Right lobe of liver (tissue), 6 donors: ENCODE data around the gene POLR2L. TPM values are rescaled to one million over a fixed set of nuclear protein-coding genes. Genes with fewer than 3 reads are reported as not detected.

Experiments used
- ATAC-seq, 4 donors: fragments of 200-7000 bp; cut with Tn5 transposase; one replicate each; pipeline ENCODE4 v1.9.1; 2020; ENCODE audit warnings: mild to moderate bottlenecking in 4 of 4, moderate library complexity in 4 of 4
- DNase-seq, 3 donors: peaks; one replicate each; pipeline ENCODE4 v3.0.0-alpha.2; 2020
- H3K27ac ChIP-seq, 3 donors: fragments of 200-600 bp; one replicate each; pipeline ENCODE4 v1.8.0; 2022
- H3K27me3 ChIP-seq, 2 donors: fragments of 200-600 bp; one replicate each; pipeline ENCODE4 v1.8.0; 2022
- H3K36me3 ChIP-seq, 4 donors: fragments of 200-600 bp; sonication (generic) in 1 of 4; one replicate each; pipeline versions ENCODE4 v1.5.1 to v1.8.0; 2017 to 2022; ENCODE audit warnings: control low read depth in 1 of 4
- H3K4me1 ChIP-seq, 4 donors: fragments of 200-600 bp; sonication (generic) in 1 of 4; one replicate each; pipeline versions ENCODE4 v1.5.1 to v1.8.0; 2017 to 2022; ENCODE audit warnings: control low read depth in 1 of 4
- H3K4me3 ChIP-seq, 3 donors: fragments of 200-600 bp; one replicate each; pipeline ENCODE4 v1.8.0; 2022
- H3K9me3 ChIP-seq, 4 donors: fragments of 200-600 bp; sonication (generic) in 1 of 4; one replicate each; pipeline versions ENCODE4 v1.5.1 to v1.8.0; 2017 to 2022; ENCODE audit warnings: control low read depth in 1 of 4
- CTCF ChIP-seq, 4 donors: fragments of 200-600 bp in 3 of 4; fragments of 450-650 bp in 1 of 4; IDR thresholded peaks; one replicate each; pipeline versions ENCODE4 v1.5.1 to v1.8.0; 2016 to 2022; ENCODE audit warnings: antibody characterized with exemption in 4 of 4, mild to moderate bottlenecking in 2 of 4
- POLR2A ChIP-seq: fragments of 450-650 bp; IDR thresholded peaks from one replicate; pipeline ENCODE4 v1.6.1; 2017; ENCODE audit warnings: antibody characterized with exemption, mild to moderate bottlenecking
- WGBS: methylation state at CpG from one replicate; pipeline ENCODE4 v1.1.6; 2018; ENCODE audit warnings: low coverage, low lambda C conversion rate; ENCODE audit not compliant: insufficient coverage; ENCODE audit errors: missing lambda C conversion rate; 5-methylcytosine and 5-hydroxymethylcytosine counted together
- intact Hi-C, 2 donors: fragments of 100-400 bp; cut with DNase I; formaldehyde crosslinking; loops; one replicate each; pipeline versions ENCODE4 v1.11.2 to v1.14.1; 2022
- total RNA-seq, 6 experiments: library from RNA; depleted of rRNA in 2 of 6; stranded (reverse); fragments of >200 nt in 2 of 6; fragmentation: NEBNext Ultra II Directional in 3 of 6; extraction: Animal tissue kit (Norgen Biotek cat#: 25700) in 3 of 6; gene quantifications; one replicate each; pipeline versions ENCODE4 v1.1.0 to v1.2.4, GENCODE V29; 2016 to 2023
- donor health status: DM: no; HTN: yes; CAD: no.
- donor health status: DM: no; HTN: no; CAD: no.
- donor health status: DM: no; HTN: no; CAD: no.
- donor health status: DM: no; HTN: yes; CAD: no.
- donor health status: DM: no; HTN: yes; CAD: no.

Gene POLR2L
- total RNA-seq, 6 experiments from 2014 or later = 34.5 to 88.1 (median 72.9) TPM

- DNase-seq (no peak), ATAC-seq (no peak)
- H3K4me3 ChIP-seq = no peak overlapping the region
- no peak for TF ChIP-seq POLR2A
- no peak for TF ChIP-seq CTCF (IDR thresholded peaks at IDR 0.05)
- 87% methylated on average over 3 of the region's 97 CpGs for WGBS
- peaks cover 0 to 5% of the 10 kb centered on the region in 2 donors for H3K27me3 ChIP-seq
- peaks cover 0 to 11% (median 0%) of the 10 kb centered on the region in 4 donors for H3K4me1 ChIP-seq
- no peaks in the 10 kb centered on the region for H3K9me3 ChIP-seq
- intact Hi-C loops = loop anchor here (5.0 to 10.0 kb wide), 2 partner anchors 202 to 205 kb away; no protein-coding TSS in a partner anchor
- H3K36me3 ChIP-seq = no peaks in the 10 kb centered on the region
- no peak overlapping the region for H3K27ac ChIP-seq
Observed at GRCh38 chr11:849951-850774, 7.8 kb upstream of the POLR2L start.

DNA sequence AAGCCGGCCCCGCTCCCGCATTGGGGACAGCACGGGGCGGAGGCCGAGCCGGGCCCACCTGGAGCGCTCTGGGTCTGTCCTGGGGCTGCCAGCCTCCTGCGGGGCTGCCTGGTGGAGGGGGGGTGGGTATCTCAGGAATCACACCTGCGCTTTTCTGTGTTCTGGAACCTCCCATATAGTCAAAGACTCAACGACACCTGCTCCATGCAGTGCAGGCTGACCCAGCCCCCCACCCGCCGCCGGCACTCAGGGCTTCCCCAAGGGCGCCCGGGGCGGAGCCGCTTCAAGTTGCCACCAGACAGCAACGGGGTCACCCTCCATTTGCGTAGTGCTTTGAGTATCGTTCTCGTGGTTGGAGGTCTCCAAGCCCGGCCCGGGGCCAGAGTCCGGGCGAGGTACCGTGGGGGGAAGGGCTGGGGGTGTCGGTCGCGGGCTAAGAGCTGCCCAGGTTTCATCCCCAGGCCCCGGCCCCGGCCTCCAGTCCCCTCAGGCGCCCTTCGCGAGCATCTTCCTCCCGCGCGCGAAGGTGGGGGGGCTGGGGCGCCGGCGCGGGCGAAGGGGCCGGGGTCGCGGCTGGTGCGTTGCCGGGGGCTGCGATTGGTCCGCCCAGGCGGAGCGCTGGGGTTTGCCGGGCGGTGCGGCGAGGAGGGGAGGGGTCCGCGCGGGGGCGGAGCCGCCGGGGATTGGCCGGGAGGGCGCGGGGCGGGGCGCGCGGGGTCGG lies 6.9 kb upstream of the POLR2L start:
- TF ChIP-seq POLR2A (no peak), CTCF (IDR thresholded peaks at IDR 0.05) (no peak)
- DNase-seq (no peak), ATAC-seq (no peak)
- Histone ChIP-seq H3K27ac (no peak overlapping the region), H3K36me3 (no peaks in the 10 kb centered on the region), H3K4me3 (peak overlapping the region in 1 of 3 donors; percentile 19), H3K4me1 (peaks cover 0 to 13% (median 0%) of the 10 kb centered on the region in 4 donors), H3K9me3 (no peaks in the 10 kb centered on the region), H3K27me3 (peaks cover 0 to 5% of the 10 kb centered on the region in 2 donors)
- intact Hi-C loops = loop anchor here in 1 of 2 donors (5.0 kb wide), 1 partner anchor 203 kb away; no protein-coding TSS in a partner anchor
- WGBS = 15% methylated on average over 4 of the region's 71 CpGs

DNA sequence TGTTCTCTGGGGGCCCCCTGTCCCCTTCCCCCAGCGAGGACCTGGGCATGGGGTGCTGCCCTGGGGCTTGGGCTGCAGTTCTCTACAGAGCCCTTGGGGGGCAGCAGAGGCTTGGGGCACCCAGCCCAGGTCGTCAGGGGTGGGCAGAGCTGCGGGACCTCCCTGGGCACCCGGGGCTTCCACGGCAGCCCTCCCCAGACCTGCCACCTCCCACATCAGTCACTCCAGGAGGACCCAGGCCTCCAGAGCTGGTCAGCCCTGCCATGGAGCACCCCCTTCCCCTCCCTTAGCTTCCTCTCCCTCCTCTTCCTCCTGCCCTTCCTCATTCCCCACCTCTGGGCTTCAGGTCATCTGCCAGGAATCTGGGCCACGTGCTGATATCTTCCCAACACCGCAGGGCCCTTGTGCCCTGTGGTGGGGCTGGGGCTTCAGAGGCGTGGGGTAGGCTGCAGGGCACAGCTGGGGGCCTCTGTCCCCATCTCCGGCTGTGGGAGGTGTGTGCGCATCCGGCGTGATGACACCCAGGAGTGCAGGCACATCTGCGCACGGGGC lies 6.1 kb upstream of the POLR2L start:
- intact Hi-C loops = loop anchor here in 1 of 2 donors (5.0 kb wide), 1 partner anchor 204 kb away; no protein-coding TSS in a partner anchor
- ATAC-seq = peak; percentile 5 to 52 (median 20)
- H3K4me3 ChIP-seq = no peak overlapping the region
- no peak for TF ChIP-seq POLR2A
- peak; percentile 74 to 90 (median 86) for TF ChIP-seq CTCF (IDR thresholded peaks at IDR 0.05)
- H3K36me3 ChIP-seq = no peaks in the 10 kb centered on the region
- no peak overlapping the region for H3K27ac ChIP-seq
- peaks cover 0 to 5% of the 10 kb centered on the region in 2 donors for H3K27me3 ChIP-seq
- H3K9me3 ChIP-seq = no peaks in the 10 kb centered on the region
- DNase-seq = no peak
- peaks cover 0 to 21% (median 0%) of the 10 kb centered on the region in 4 donors for H3K4me1 ChIP-seq
- 31% methylated on average over 3 of the region's 14 CpGs for WGBS

DNA sequence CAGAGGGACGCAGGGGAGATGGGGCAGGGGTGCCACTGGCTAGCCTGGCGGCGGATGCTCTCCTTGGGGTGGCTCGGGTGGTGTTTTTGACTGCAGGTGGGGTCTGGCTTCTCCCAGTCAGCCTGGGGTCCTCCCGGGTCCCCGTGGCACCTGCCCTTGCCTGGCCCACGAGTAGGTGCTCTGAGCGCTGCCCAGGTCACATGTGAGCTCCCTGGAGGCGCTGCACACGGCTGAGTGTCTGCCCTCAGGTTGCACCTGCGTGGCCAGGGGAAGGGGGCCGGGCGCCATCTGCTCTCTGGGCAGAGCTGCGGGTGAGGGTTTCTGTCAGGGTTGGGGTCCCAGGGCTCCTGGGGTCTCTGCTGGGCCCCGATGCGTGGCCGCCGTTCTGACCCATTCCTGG lies 5.5 kb upstream of the POLR2L start:
- H3K4me1 ChIP-seq = peaks cover 0 to 26% (median 0%) of the 10 kb centered on the region in 4 donors

More for the DNA sequence above, 5.5 kb upstream of the POLR2L start:
- no peak overlapping the region for H3K4me3 ChIP-seq
- WGBS = no CpG with 5 or more reads among the region's 18 CpGs
- ATAC-seq (no peak), DNase-seq (no peak)
- H3K36me3 ChIP-seq = no peaks in the 10 kb centered on the region
- intact Hi-C loops = loop anchor here in 1 of 2 donors (5.0 kb wide), 1 partner anchor 204 kb away; no protein-coding TSS in a partner anchor
- H3K9me3 ChIP-seq = no peaks in the 10 kb centered on the region
- H3K27ac ChIP-seq = no peak overlapping the region
- TF ChIP-seq CTCF (IDR thresholded peaks at IDR 0.05) (no peak), POLR2A (no peak)
- H3K27me3 ChIP-seq = peaks cover 0 to 5% of the 10 kb centered on the region in 2 donors
